Activated T-cell treated with anti-CD3 and anti-CD28 coated beads, Interleukin-2, amount 50 U/mL, for 4 hours (primary cell): Measurements from ENCODE around the gene ZNF496. TPM values are rescaled to one million over a fixed set of nuclear protein-coding genes. Genes with fewer than 3 reads are reported as not detected.
"Not testable (repeated sequence)": the region's sequence is repeated elsewhere in the genome, so short reads cannot be mapped to it uniquely, and the experiment has no call there.

Source experiments
- ATAC-seq, 2 donors: fragments of 200-7000 bp; cut with Tn5 transposase; one replicate each; pipeline ENCODE4 v1.10.0; 2021
- DNase-seq: peaks from one replicate; pipeline ENCODE4 v3.0.0-alpha.2; 2020
- H3K27me3 Mint-ChIP-seq: one replicate; pipeline ENCODE4 v1.8.0; 2021; ENCODE audit warnings: low read depth, mixed read lengths
- H3K36me3 Mint-ChIP-seq: one replicate; pipeline ENCODE4 v1.8.0; 2022; ENCODE audit warnings: mixed read lengths; ENCODE audit not compliant: insufficient read depth
- H3K4me1 Mint-ChIP-seq: one replicate; pipeline ENCODE4 v1.8.0; 2021; ENCODE audit warnings: low read depth, mixed read lengths
- H3K4me3 Mint-ChIP-seq: one replicate; pipeline ENCODE4 v1.8.0; 2021; ENCODE audit warnings: mild to moderate bottlenecking, moderate library complexity, mixed read lengths
- H3K9me3 Mint-ChIP-seq: one replicate; pipeline ENCODE4 v1.8.0; 2021; ENCODE audit warnings: mixed read lengths
- total RNA-seq, 3 donors: library from RNA; stranded (reverse); gene quantifications; one replicate each; pipeline ENCODE4 v1.2.1, GENCODE V29; 2021

ZNF496 gene
- total RNA-seq, 3 donors from 2014 or later, result 12.9 to 19.8 (median 17.6) TPM

DNA sequence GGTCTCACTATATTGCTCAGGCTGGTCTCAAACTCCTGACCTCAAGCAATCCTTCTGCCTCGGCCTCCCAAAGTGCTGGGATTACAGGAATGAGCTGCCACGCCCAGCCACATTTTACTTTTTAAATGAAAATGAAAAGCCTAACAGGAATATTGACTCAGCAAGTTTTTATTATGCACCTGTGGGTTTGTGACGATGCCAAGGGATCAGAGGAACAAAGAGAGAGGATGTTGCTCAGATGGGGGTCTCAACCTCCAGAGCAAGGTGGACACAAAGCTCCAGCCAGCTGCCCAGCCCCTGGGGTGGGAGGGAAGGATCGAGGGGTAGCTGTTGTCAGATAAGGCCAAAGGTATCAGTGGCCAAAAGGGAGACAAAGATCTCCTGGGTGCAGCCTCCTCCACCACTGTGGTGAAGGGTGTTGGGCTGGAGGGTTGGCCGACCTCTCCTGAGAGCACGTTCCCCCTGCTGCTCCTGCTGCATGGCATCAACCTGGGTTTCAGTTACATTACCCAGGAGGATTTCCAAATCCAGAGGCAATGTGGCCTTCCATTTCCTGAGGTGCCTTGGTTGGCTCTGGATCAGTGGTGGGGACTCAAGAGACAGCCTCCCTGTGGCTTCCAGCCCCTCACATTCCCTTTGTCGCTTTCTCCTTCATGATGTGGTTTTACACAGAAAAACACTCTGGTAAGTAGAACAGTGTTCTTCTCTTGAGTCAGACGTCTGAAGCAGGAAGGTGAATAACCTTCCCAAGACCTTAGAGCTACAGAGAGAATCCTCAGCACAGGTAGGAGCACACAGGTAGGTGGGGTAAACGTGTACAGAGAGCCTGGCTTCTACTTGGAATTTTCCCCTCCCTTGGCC, 34.2 kb downstream of the ZNF496 start:
- Mint-ChIP-seq H3K27me3 (no peaks in the 10 kb centered on the region), H3K4me3 (no peak overlapping the region), H3K36me3 (peaks cover 10% of the 10 kb centered on the region), H3K4me1 (no peaks in the 10 kb centered on the region), H3K9me3 (no peaks in the 10 kb centered on the region)
- no peak for DNase-seq
- no peak for ATAC-seq

DNA sequence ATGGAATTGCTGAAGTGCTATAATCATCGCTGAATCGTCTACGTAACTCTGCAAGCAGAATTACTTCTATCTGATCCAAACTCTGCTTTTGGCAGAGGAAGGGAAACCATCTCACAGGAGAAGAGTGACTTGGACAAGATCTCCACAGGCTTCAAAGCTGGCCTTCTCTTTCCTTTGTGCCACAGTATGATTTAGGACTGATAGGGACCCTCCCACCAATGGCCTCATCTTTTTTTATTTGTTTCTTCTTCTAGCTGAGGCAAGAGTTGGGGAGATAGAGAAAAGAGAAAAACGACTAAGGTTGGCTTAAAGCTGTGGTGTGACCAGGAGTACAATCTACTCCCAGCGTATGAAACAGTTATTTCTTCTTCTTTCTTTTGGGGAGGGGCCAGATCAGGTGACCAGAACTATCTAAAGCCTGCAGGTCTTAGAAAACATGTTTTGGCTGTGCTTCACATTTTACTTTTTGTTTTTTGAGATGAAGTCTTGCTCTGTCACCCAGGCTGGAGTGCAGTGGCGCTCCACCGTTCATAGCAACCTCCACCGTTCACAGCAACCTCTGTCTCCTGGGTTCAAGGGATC, 35.0 kb downstream of the ZNF496 start:
- no peaks in the 10 kb centered on the region for H3K4me1 Mint-ChIP-seq
- ATAC-seq (no peak), DNase-seq (no peak)
- H3K27me3 Mint-ChIP-seq, result no peaks in the 10 kb centered on the region
- no peak overlapping the region for H3K4me3 Mint-ChIP-seq
- peaks cover 6% of the 10 kb centered on the region for H3K36me3 Mint-ChIP-seq
- no peaks in the 10 kb centered on the region for H3K9me3 Mint-ChIP-seq

DNA sequence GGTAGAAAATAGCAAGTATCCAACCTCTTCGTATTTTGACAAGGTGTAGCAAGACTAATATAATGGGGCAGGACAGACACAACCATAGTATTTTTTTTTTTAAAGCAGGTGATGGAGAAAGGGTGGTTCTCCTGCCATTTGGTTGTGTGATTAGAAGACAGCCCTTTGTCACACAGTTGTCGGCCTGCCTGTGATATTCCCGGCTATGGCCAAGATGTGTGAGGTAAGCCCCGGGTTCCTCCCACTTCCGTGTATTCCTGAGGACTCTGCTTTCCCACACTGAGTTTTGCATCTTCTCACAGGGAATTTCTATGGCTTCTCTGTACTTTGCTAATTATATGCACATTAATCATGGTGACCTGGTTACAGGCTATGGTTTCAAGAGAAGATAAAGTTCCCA, 35.9 kb downstream of the ZNF496 start:
- Mint-ChIP-seq H3K9me3 (no peaks in the 10 kb centered on the region), H3K27me3 (no peaks in the 10 kb centered on the region), H3K4me1 (no peaks in the 10 kb centered on the region), H3K4me3 (no peak overlapping the region), H3K36me3 (peaks cover 6% of the 10 kb centered on the region)
- ATAC-seq, result no peak
- no peak for DNase-seq

DNA sequence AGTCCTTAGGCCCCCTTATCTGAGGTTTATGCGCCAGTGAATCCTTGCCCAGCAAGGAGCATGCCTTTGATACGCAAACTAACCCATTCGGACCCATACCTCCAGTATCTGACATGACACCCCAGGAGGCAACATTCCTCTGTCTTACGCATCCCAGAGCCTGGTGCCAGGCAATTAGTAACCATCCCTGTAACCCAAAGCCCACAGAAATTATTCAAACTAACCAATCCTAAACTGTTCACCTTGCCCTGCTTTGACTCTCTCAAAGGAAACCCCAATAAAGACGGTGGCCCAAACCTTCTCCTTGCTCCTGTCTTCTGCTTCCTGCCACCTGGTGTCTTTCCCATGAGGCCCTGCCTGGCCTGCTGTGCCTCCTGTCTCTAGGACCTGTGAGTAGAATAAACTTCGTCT, 36.4 kb downstream of the ZNF496 start:
- H3K9me3 Mint-ChIP-seq, result no peaks in the 10 kb centered on the region
- H3K36me3 Mint-ChIP-seq, result peaks cover 6% of the 10 kb centered on the region

DNA sequence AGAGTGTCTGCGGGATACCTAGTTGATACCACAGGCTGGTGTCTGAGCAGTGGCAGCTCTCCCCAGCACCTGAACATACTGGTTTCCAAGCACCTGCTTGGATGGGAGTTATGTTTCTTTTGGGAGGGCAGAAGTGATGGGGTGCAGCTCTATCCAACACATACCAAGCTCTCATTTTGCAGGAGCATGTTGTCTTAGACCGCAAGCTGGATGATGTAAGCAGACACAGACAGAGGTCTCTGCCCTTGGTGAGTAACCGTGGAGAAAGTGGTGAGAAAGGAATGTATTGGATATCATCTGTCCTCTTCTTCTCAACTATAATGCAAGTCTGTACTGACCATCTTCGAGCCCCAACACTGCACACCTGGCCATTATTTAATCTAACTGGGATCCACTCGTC, 37.4 kb downstream of the ZNF496 start:
- ATAC-seq (no peak), DNase-seq (no peak)
- H3K27me3 Mint-ChIP-seq, result no peaks in the 10 kb centered on the region
- no peaks in the 10 kb centered on the region for H3K4me1 Mint-ChIP-seq
- no peak overlapping the region for H3K4me3 Mint-ChIP-seq
- peaks cover 2% of the 10 kb centered on the region for H3K9me3 Mint-ChIP-seq
- H3K36me3 Mint-ChIP-seq, result peaks cover under 1% of the 10 kb centered on the region

More for the DNA sequence above, 36.4 kb downstream of the ZNF496 start:
- DNase-seq, result no peak
- H3K4me3 Mint-ChIP-seq, result no peak overlapping the region
- ATAC-seq, result no peak
- H3K4me1 Mint-ChIP-seq, result no peaks in the 10 kb centered on the region
- no peaks in the 10 kb centered on the region for H3K27me3 Mint-ChIP-seq

DNA sequence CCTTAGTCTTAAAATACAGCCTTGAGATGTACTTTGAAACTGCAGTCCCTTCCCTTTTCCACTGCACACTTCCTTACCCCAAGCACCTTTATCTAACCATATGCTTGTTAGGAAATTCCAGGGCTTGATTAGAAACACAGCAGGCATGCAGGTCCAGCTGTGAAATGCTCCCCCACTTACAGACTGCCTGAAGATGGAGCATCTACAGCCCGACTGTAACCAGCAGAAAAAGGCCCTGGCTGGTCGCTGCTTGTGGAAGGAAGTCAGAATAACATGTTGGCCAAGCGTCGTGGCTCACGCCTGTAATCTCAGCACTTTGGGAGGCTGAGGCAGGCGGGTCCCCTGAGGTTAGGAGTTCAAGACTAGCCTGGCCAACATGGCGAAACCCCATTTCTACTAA, 38.6 kb downstream of the ZNF496 start:
- Mint-ChIP-seq H3K36me3 (no peaks in the 10 kb centered on the region), H3K9me3 (peaks cover 10% of the 10 kb centered on the region), H3K4me1 (no peaks in the 10 kb centered on the region), H3K4me3 (no peak overlapping the region), H3K27me3 (no peaks in the 10 kb centered on the region)
- DNase-seq (no peak), ATAC-seq (no peak)

DNA sequence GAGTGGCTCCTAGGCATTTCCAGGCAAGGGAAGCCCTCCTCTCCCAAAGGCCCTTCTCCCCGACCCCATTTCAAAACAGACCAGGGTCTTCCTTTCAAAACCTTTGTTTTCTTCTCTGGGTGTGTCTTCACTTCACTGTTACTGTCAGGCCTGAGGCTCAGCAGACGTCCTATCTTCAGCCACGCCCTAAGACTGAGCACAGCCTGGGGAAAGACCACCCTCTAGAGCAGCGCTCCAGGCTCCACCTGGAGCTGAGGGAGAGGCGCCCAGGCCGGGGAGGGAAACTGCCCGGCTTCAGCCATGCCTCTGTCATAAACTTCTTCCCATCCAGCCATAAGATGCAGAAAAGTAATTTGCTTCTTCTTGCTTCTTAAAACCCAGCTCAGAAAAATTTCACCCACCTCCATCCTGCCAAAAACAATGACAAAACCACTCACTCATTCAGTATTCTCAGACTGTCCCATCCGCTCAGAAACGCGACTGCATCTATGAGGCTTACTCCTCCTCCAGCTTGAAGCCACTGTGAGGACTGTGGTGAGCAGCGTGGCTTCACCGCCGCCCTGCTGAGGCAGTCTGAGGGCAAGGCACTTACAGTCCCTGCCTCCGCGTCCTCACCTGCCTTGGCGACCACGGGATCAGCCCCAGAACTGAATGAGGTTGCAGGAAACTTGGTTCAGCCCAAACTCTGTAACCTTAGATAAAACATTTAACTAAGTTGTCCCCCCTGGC, 39.7 kb downstream of the ZNF496 start:
- Mint-ChIP-seq H3K4me3 (no peak overlapping the region), H3K9me3 (peaks cover 19% of the 10 kb centered on the region), H3K4me1 (no peaks in the 10 kb centered on the region), H3K27me3 (no peaks in the 10 kb centered on the region), H3K36me3 (no peaks in the 10 kb centered on the region)
- ATAC-seq, result no peak
- DNase-seq, result no peak

DNA sequence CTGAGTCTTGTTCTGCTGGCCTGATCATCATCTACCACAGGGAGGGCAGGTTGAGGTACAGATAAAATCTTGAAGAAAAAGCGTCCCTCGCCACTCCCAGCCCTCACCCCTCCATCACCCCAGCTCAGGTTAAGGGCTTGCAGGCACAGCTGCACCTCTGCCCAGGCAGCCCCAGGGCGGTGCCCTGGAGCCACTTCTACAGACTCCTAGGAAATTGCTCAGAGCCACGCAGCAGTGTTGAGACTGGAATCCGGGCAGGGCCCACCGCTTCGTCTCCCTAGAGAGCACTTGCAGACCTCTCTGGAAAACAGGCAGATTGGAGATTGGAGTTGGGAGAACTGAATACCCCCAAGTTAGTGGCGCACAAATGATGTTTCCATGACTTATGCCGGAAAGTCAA, 40.5 kb downstream of the ZNF496 start:
- Mint-ChIP-seq H3K27me3 (no peaks in the 10 kb centered on the region), H3K36me3 (no peaks in the 10 kb centered on the region), H3K9me3 (peaks cover 24% of the 10 kb centered on the region), H3K4me3 (no peak overlapping the region), H3K4me1 (no peaks in the 10 kb centered on the region)
- DNase-seq (no peak), ATAC-seq (no peak)

DNA sequence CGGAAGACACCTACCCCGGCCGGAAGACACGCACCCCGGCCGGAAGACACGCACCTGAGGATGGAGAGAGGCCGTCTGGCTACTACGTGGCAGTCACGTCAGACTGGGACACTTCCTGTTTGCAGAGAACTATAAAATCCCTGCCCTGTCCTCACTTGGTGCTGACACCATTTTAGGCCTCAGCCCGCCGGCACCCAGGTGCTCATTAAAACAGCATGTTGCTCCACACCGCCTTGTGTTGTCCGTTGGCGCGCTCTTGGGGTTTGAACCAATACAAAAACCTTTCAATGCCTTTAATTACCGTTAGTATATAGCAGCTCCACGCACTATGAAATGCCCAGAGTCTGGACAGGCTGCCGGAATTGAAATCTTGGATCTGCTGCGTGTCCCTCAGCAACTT, 41.1 kb downstream of the ZNF496 start:
- DNase-seq (no peak), ATAC-seq (no peak)
- Mint-ChIP-seq H3K27me3 (no peaks in the 10 kb centered on the region), H3K36me3 (no peaks in the 10 kb centered on the region), H3K4me1 (no peaks in the 10 kb centered on the region), H3K4me3 (no peak overlapping the region), H3K9me3 (peaks cover 24% of the 10 kb centered on the region)

DNA sequence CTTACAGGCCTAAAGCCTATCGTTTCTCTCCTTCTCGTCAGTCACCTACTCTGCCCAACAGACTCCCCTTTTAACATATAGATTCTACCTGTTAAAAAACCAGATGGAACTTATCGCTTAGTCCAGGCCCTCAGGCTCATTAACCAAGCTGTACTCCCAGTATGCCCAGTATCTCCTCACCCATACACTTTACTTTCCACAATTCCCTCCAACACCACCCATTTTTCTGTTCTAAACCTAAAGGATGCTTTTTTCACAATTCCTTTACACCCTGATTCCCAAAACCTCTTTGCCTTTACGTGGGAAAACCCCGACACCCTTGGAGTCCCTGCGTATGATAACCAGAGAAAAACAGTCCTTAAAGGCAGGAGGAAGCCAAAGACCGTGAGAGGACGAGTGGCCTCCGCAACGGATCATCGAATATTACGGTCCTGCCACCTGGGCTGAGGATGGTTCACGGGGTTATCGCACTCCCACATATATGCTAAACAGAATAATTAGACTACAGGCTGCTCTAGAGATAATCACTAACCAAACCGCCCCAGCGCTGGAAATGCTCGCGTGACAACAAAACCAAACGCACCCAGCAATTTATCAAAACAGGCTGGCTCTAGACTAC, 42.3 kb downstream of the ZNF496 start:
- ATAC-seq, H3K36me3 Mint-ChIP-seq, H3K4me1 Mint-ChIP-seq, H3K27me3 Mint-ChIP-seq, H3K4me3 Mint-ChIP-seq, DNase-seq: not testable (repeated sequence)
- peaks cover 24% of the 10 kb centered on the region for H3K9me3 Mint-ChIP-seq

DNA sequence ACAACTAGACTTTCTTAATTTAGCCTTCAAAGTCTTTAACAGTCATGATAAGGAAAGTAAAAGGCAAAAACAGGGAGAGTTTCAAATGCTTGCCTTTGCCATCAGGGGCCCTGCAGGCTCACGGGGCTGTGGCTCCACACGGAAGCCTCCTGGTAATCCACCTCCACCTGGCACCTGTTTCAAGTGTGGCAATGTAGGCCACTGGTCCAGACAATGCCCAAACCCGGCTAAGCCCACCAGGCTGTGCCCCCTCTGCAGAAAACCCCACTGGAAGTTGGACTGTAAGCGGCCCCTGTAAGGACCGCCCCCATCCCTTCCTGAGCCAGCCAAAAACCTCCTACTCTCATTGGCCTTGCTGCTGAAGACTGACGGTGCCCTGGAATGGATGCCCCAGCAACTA, 43.3 kb downstream of the ZNF496 start:
- no peak for DNase-seq
- H3K9me3 Mint-ChIP-seq, result peaks cover 24% of the 10 kb centered on the region
- no peaks in the 10 kb centered on the region for H3K4me1 Mint-ChIP-seq
- H3K36me3 Mint-ChIP-seq, result no peaks in the 10 kb centered on the region
- no peak for ATAC-seq
- H3K27me3 Mint-ChIP-seq, result no peaks in the 10 kb centered on the region
- H3K4me3 Mint-ChIP-seq, result no peak overlapping the region

DNA sequence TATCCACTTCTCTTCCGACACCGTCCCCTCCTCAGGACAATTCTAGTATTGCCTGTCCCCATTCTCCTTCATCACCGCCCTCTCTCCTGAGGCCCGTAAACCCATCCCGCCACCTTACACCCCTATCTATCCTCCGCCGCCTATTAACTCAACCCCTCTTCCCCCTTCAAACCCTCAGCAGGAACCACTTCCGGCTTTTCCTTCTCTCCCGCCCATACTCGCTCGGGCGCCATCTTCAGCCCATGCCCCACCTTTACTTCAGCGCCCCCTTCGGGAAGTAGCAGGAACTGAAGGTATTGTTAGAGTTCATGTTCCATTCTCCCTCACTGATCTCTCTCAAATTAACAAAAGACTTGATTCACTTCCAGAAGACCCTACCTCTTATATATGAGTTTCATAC, 44.2 kb downstream of the ZNF496 start:
- DNase-seq (no peak), ATAC-seq (no peak)
- Mint-ChIP-seq H3K27me3 (no peaks in the 10 kb centered on the region), H3K36me3 (no peaks in the 10 kb centered on the region), H3K4me1 (no peaks in the 10 kb centered on the region), H3K9me3 (peaks cover 24% of the 10 kb centered on the region), H3K4me3 (no peak overlapping the region)

DNA sequence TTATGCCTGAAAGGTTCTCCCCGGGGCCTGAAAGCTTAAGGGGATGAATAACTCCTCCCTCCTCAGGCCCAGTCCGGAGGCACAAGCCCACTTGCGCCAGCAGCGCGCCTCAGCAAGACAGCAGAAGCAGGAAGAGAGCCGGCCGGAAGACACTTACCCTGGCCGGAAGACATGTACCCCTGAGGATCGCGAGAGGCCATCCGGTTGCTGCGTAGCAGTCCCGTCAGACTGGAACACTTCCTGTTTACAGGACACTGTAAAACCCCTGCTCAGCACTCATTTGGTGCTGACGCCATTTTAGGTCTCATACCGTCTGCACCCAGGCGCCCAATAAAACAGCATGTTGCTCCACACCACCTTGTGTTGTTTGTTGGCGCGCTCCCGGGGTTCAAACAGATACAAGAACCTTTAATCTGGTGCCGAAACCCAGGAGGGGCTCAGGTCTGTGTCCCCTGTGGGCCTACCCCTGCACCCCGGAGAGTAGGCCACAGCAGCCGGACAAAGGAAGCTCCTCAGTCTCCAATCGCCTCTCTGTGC, 45.5 kb downstream of the ZNF496 start:
- H3K9me3 Mint-ChIP-seq, result peaks cover 24% of the 10 kb centered on the region
- no peaks in the 10 kb centered on the region for H3K36me3 Mint-ChIP-seq
- ATAC-seq (no peak), DNase-seq (no peak)
- no peak overlapping the region for H3K4me3 Mint-ChIP-seq
- H3K27me3 Mint-ChIP-seq, result no peaks in the 10 kb centered on the region
- H3K4me1 Mint-ChIP-seq, result no peaks in the 10 kb centered on the region

DNA sequence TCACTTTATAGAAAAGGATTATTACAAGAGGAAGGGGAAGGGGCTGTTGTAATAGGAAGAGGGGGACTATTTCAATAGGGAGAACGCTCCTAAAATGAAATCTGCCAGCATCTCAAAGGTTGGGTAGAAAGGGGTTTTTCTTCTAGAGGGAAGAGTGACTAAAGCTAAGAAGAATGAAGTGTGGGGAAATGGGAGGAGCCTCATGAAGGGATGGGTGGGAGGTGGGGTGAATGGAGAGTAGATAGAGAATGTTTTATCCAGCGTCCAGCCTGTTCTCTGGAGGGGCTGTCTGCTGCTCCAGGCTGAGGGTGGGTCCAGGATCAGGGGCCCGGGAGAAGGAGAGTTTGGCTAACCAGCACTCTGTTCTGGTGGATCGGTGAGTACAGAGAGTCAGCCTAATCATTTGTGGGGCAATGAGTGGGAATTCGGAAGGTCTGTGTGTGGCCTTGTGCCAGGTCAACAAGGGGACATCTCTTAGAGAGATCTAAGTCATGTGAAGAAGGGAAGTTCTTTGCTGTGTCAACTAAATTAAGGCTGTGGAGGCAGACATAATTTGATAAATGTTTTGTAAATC, 50.6 kb downstream of the ZNF496 start:
- Mint-ChIP-seq H3K4me1 (no peaks in the 10 kb centered on the region), H3K36me3 (peaks cover 1% of the 10 kb centered on the region), H3K4me3 (no peak overlapping the region), H3K27me3 (no peaks in the 10 kb centered on the region), H3K9me3 (no peaks in the 10 kb centered on the region)
- DNase-seq (no peak), ATAC-seq (no peak)
